NCI-H82 (cell line): Measurements from ENCODE around the gene INO80C.
"Not testable (repeated sequence)": the region's sequence is repeated elsewhere in the genome, so short reads cannot be mapped to it uniquely, and the experiment has no call there.

ENCODE experiments used
- DNase-seq: peaks from one replicate; lab custom pipeline; 2025; lab: John Stamatoyannopoulos, UW

INO80C gene

DNA sequence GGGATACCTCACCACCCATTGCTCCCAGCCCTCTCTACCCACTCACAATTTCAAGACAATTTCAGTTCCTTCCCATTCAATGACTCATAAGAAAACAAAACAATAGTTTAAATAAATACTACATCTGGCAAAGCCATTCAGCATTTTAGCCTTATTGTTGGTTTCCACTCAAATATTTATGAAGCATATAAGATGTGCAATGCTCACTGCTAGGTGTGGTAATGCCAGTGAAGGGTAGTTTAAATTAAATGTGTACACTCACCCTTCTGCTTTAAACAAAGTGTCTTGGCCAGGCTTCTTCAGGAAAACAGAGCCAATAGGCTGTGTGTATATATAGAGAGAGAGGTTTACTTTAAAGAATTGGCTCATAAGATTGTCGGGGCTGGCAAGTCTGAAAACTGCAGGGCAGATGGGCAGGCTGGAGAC, 37.0 kb downstream of the INO80C start:
- no peak for DNase-seq

DNA sequence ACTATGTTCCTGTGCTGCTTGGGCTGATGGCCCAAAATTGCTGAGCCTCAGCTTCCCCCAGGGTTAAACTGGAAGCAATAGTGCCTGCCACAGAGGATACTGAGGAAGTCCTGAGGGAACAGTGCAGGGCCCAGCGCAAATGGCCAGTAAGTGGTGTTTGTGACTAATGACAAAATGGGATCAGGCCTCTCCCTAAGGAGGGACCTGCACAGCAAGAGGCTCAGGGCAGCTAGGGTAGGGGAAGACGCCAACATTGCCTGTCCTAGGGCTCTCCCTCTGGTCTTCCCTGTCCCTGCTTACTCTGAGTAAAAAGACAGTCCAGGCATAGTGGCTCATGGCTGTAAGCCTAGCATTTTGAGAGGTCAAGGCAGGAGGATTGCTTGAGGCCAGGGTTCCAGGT, 37.8 kb downstream of the INO80C start:
- DNase-seq: no peak

DNA sequence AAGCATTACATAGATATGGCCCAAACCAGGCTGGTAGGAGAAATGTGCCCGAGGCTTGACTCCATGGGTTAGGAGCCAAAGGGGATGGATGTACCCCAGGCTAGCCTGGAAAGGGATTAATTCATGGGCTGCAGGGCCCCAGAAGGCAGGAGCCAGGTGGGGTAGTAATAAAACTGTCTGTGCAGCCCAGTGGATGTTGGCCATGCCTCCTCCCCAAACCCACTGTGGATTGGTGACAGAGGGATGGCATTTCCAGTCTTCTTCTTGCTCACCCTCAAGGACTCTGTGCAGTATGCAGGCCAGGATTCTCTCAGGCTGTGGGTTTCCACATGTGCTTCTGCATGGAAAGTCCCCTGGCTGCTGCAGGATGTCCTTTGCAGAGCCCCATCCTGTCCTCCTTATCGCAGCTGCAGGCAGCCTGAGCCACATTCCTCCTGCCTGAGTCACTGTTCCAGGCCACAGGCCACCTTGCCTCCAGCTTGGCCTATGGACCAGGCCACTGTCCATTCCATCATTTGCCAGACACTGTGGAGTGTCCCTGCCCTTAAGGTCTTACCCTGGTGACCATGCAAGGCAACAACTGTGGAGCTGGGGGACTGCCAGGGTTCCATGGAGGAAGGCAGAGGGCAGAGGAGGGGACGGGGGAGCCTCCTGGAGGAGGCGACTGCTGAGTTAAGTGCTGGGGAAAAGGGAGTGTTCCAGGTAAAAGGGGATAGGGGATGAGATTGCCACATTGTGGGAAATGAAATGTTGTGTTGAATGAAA, 38.9 kb downstream of the INO80C start:
- no peak for DNase-seq

DNA sequence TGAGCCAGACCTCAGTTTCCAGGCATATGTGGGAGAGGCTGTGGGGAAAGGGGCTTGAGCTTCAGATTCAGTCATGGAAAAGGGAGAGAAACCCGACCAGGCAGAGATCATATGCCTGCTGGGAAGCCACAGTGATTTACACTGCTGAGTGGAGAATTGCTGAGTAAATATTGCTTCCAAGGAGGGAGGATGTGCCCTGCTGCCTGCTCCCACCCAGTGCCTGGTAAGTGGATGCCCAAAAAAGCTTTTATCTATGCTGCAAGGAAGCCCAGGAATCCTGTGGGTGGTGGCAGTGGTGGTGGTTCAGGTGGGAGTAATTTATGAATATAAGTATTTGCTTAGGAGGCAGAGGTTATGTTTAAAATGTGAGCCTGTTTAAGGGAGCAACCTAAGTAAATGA, 39.5 kb downstream of the INO80C start:
- DNase-seq: no peak

DNA sequence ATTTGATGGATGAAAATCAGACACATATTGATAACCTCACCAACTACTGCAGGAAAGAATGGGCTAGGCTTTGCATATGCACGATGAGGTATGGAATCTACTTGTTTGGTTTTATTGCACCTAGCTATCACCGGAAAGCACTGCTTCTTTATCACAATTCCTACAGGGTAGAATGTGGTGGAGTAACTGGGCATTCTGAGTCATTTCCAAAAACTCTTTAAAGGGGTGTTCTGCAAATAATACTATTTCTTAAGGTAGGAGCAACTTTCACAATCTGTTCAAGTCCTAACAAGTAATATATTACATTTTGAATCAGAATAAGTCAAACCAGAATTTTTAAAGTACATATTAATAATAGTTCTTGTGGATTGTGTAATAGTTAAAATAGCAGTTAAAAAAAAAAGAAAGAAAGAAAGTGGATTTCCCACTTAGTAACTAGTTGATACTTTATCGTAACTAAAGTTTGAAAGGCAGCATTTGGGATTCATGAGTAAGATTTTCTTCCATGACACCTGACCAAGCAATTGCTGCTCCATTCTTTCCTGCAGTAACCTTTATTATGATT, 40.5 kb downstream of the INO80C start:
- no peak for DNase-seq

GRCh38 chr18:35455926-35456763, 41.6 kb downstream of the INO80C start:
- no peak for DNase-seq

GRCh38 chr18:35454803-35455202, 43.0 kb downstream of the INO80C start:
- no peak for DNase-seq

- DNase-seq: not testable (repeated sequence)
These were observed 44.7 kb downstream of the INO80C start for GRCh38 chr18:35453065-35453464.

DNA sequence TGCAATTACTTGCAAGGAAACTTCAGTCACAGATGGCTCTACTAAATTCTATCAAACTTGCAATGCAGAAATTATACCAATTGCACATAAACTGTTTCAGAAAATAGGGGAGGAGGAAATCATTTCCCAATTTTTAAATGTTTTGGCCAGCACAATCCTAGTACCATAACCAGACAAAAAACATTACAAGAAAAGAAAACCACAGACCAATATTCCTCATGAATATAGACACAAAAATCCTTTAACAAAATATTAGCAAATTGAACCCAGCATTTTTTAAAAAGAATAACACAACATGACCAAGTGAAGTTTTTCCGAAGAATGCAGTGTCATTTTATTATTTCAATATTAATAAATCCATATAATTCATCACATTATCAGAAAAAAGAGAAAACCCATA, 45.8 kb downstream of the INO80C start:
- DNase-seq: no peak

DNA sequence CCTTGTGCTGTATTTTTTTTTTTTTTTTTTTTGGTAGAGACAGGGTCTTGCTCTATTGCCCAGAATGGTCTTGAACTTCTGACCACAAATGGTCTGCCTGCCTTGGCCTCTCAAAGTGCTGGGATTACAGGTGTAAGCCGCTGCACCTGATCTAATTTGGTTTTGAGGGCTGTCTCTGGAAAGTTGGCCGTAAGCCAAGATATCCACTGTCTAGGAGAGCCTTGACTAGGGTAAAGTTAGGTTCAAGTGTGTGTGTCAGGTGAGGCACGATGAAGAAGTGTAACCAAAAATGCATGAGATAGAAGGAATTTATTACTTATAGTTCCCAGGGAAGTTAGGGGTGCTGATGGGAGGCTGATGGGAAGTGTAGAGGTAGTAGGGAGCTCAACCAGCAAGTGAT, 46.7 kb downstream of the INO80C start:
- peak; percentile 36 for DNase-seq

- DNase-seq: no peak
These were observed 53.1 kb downstream of the INO80C start for GRCh38 chr18:35444636-35445035.

DNA sequence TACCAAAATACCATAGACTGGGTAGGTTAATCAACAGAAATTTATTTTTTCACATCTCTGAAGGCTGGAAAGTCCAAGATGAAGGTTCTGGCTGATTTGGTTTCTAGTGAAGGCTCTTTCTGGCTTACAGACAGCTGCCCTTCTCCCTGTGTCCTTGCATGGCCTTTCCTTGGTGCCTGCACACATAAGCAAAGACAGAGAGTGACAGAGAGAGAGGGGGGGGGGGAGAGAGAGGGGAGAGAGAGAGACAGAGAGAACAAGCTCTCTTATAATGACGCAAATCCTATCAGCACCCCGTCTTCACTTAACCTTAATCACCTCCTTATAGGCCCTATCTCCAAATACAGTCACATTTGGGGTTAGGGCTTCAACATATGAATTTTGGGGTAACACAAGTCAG, 53.9 kb downstream of the INO80C start:
- DNase-seq: no peak

GRCh38 chr18:35443434-35443833, 54.3 kb downstream of the INO80C start:
- DNase-seq: no peak

- peak; percentile 61 for DNase-seq
These were observed 55.1 kb downstream of the INO80C start for GRCh38 chr18:35442701-35443100.

GRCh38 chr18:35441857-35442595, 55.7 kb downstream of the INO80C start:
- no peak for DNase-seq

GRCh38 chr18:35438480-35439234, 59.1 kb downstream of the INO80C start:
- no peak for DNase-seq

- no peak for DNase-seq
These were observed 59.9 kb downstream of the INO80C start for GRCh38 chr18:35437836-35438235.

- no peak for DNase-seq
These were observed 61.6 kb downstream of the INO80C start for GRCh38 chr18:35436076-35436649.

GRCh38 chr18:35435401-35435800, 62.4 kb downstream of the INO80C start:
- DNase-seq: no peak

DNA sequence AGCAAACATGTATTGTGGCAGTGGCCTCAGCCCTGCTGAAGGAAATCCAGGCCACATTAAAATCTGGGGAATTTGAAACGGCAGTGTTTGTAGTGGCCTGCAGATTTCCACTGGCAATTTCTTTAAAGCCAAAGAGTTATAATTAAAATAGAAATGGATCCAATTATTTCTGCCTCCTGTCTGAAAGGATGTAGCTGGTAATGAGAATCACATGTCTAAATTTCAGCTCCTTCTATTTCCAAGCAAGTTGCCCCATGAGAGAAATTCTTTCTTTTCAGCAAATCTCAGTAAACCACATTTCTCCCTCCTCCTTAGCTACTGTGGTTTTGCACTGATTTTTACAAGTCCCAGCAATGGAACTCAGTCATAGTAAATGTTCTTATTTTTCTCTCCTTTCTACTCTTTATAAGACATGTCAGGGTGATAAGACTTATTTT, 65.2 kb downstream of the INO80C start:
- DNase-seq: no peak

- DNase-seq: no peak
These were observed 66.4 kb downstream of the INO80C start for GRCh38 chr18:35431374-35431741.
